B cell (primary cell): ENCODE results near the gene MIER3. TPM values are rescaled to one million over a fixed set of nuclear protein-coding genes. Genes with fewer than 3 reads are reported as not detected.

Experiments used
- ATAC-seq: fragments of 200-7000 bp; cut with Tn5 transposase; one replicate; pipeline ENCODE4 v1.10.0; 2021; ENCODE audit warnings: low read depth, mild to moderate bottlenecking, moderate number of reproducible peaks, moderate library complexity
- CTCF ChIA-PET: fragments of 350-600 bp; sonication (Branson Sonifier 250); formaldehyde crosslinking; loops from one replicate; lab custom pipeline; 2021; ENCODE audit warnings: antibody characterized with exemption, inconsistent platforms; lab: Charles Lee
- POLR2A ChIA-PET: fragments of 350-600 bp; sonication (Branson Sonifier 250); formaldehyde crosslinking; loops from one replicate; lab custom pipeline; 2021; ENCODE audit warnings: antibody characterized with exemption; lab: Charles Lee
- DNase-seq: peaks from one replicate; pipeline ENCODE4 v3.0.0; 2013
- H2AFZ ChIP-seq: 2 replicates; pipeline ENCODE4 v1.6.1; 2012; ENCODE audit warnings: mild to moderate bottlenecking, low read depth, low read length; ENCODE audit not compliant: insufficient read depth, poor library complexity, severe bottlenecking
- H3K27ac ChIP-seq, 2 donors: 1 replicate in 1 of 2; 2 replicates in 1 of 2; pipeline ENCODE4 v1.5.1; 2012 to 2013; ENCODE audit warnings: low read length in 2 of 2, mild to moderate bottlenecking in 2 of 2, moderate library complexity in 1 of 2
- H3K27me3 ChIP-seq, 4 experiments: fragments of 200-600 bp in 1 of 4; sonication (generic) in 1 of 4; replicated peaks in 1 of 4; 1 replicate in 2 of 4; 2 replicates in 2 of 4; pipeline versions ENCODE4 v1.6.1 to v1.7.0; 2013 to 2016; ENCODE audit warnings: low read length in 3 of 4, mild to moderate bottlenecking in 2 of 4, mixed read lengths in 1 of 4, moderate library complexity in 1 of 4; ENCODE audit not compliant: insufficient read depth in 4 of 4, control insufficient read depth in 3 of 4; ENCODE audit errors: control extremely low read depth in 1 of 4
- H3K36me3 ChIP-seq, 2 experiments: replicated peaks in 1 of 2; 1 replicate in 1 of 2; 2 replicates in 1 of 2; pipeline versions ENCODE4 v1.6.1 to v1.7.1; 2013; ENCODE audit warnings: low read length in 1 of 2; ENCODE audit not compliant: insufficient read depth in 2 of 2, control insufficient read depth in 1 of 2; ENCODE audit errors: control extremely low read depth in 1 of 2, extremely low read depth in 1 of 2
- H3K4me1 ChIP-seq, 2 donors: fragments of 200-600 bp in 1 of 2; sonication (generic) in 1 of 2; 1 replicate in 1 of 2; 2 replicates in 1 of 2; pipeline versions ENCODE4 v1.5.1 to v1.6.1; 2013 to 2017; ENCODE audit warnings: low read length in 2 of 2; ENCODE audit not compliant: control insufficient read depth in 2 of 2, insufficient read depth in 2 of 2
- H3K4me2 ChIP-seq: replicated peaks from 2 replicates; pipeline ENCODE3; 2012; ENCODE audit warnings: mild to moderate bottlenecking, low read depth, low read length; ENCODE audit not compliant: poor library complexity, severe bottlenecking
- H3K4me3 ChIP-seq, 5 experiments: fragments of 200-600 bp in 1 of 5; sonication (generic) in 1 of 5; 1 replicate in 3 of 5; 2 replicates in 2 of 5; pipeline versions ENCODE4 v1.5.1 to v1.7.0; 2011 to 2016; ENCODE audit warnings: low read length in 4 of 5, mild to moderate bottlenecking in 4 of 5, low read depth in 2 of 5, control low read depth in 1 of 5, moderate library complexity in 1 of 5; ENCODE audit not compliant: insufficient read depth in 1 of 5; ENCODE audit errors: control extremely low read depth in 1 of 5, extremely low read depth in 1 of 5
- H3K79me2 ChIP-seq: fragments of 200-600 bp; sonication (generic); one replicate; pipeline ENCODE4 v1.6.0; 2016; ENCODE audit warnings: low read length; ENCODE audit not compliant: control insufficient read depth, insufficient read depth
- H3K9ac ChIP-seq: fragments of 200-600 bp; sonication (generic); 2 replicates; pipeline ENCODE4 v1.6.1; 2017; ENCODE audit warnings: mild to moderate bottlenecking, low read length, moderate library complexity
- H3K9me3 ChIP-seq, 3 donors: one replicate each; pipeline versions ENCODE4 v1.6.1 to v1.7.1; 2013; ENCODE audit warnings: low read length in 2 of 3; ENCODE audit not compliant: control insufficient read depth in 2 of 3, insufficient read depth in 1 of 3; ENCODE audit errors: control extremely low read depth in 1 of 3
- H4K20me1 ChIP-seq: 2 replicates; pipeline ENCODE4 v1.6.0; 2012; ENCODE audit warnings: mild to moderate bottlenecking, low read length; ENCODE audit not compliant: insufficient read depth, control insufficient read depth, poor library complexity, severe bottlenecking
- H3K27ac Mint-ChIP-seq: one replicate; pipeline ENCODE4 v1.8.0; 2021; ENCODE audit warnings: mixed read lengths
- H3K27me3 Mint-ChIP-seq: one replicate; pipeline ENCODE4 v1.8.0; 2021; ENCODE audit warnings: mixed read lengths
- H3K4me1 Mint-ChIP-seq: one replicate; pipeline ENCODE4 v1.8.0; 2021; ENCODE audit warnings: mixed read lengths
- H3K4me3 Mint-ChIP-seq: one replicate; pipeline ENCODE4 v1.8.0; 2021; ENCODE audit warnings: mixed read lengths
- H3K9me3 Mint-ChIP-seq: one replicate; pipeline ENCODE4 v1.8.0; 2022; ENCODE audit warnings: mixed read lengths; ENCODE audit not compliant: insufficient read depth
- CTCF ChIP-seq: fragments of 200-600 bp; IDR thresholded peaks from one replicate; pipeline ENCODE4 v1.8.0; 2022; ENCODE audit warnings: antibody characterized with exemption, mild to moderate bottlenecking
- EZH2 ChIP-seq: IDR thresholded peaks from 2 replicates; pipeline ENCODE4 v1.6.1; 2012; ENCODE audit warnings: borderline replicate concordance, low read depth, mild to moderate bottlenecking, moderate library complexity, low read length; ENCODE audit not compliant: insufficient read depth, poor library complexity, severe bottlenecking
- WGBS: methylation state at CpG from one replicate; pipeline ENCODE4 v1.1.5; 2013; ENCODE audit warnings: missing lambda C conversion rate; ENCODE audit not compliant: insufficient coverage; 5-methylcytosine and 5-hydroxymethylcytosine counted together
- intact Hi-C: fragments of 100-400 bp; cut with micrococcal nuclease; formaldehyde crosslinking; loops from one replicate; pipeline ENCODE4 v1.10.0; 2022
- polyA plus RNA-seq: library from polyadenylated mRNA; depleted of rRNA; stranded (reverse); fragments of >200 nt; gene quantifications from 2 replicates; pipeline ENCODE4 v1.2.3, GENCODE V29; 2012
- total RNA-seq, 2 donors: library from RNA; stranded (reverse); fragments of 120-200 nt in 1 of 2; gene quantifications; 1 replicate in 1 of 2; 2 replicates in 1 of 2; pipeline versions ENCODE4 v1.2.3 to v1.2.4, GENCODE V29; 2013 to 2022

Gene MIER3
- total and polyA plus RNA-seq, 2 donors (not counting 1 experiment from before 2014, with no cell fraction given), result 5.8 to 25.9 TPM

DNA sequence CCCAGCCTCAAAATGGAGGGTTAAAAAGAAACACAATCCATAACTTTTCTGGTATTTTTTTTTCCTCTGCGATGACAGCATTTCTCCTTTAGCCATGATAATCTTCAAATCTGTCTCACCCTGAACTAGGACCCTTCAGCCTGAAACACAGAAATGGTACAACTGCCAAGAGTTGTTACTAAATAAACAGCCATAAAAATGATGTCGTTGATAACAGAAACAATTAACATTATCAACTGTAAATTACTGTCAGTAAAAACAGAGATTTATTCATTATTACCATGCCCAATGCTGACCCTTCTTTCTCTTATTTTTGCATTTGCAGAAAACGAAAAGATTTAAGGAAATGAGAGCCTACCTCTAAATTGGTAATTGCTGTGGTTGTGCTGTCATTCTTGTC is 19.4 kb upstream of the MIER3 start:
- Histone ChIP-seq H3K4me2 (no peak overlapping the region), H3K9ac (no peak overlapping the region), H3K36me3 (no peaks in the 10 kb centered on the region), H3K9me3 (no peaks in the 10 kb centered on the region), H3K27me3 (no peaks in the 10 kb centered on the region), H4K20me1 (no peaks in the 10 kb centered on the region), H3K4me1 (no peaks in the 10 kb centered on the region), H2AFZ (no peak overlapping the region), H3K79me2 (no peaks in the 10 kb centered on the region), H3K27ac (no peak overlapping the region), H3K4me3 (no peak overlapping the region)
- ChIA-PET CTCF (no interaction called here), POLR2A (no interaction called here)
- intact Hi-C loops, result no loop called here
- no peak overlapping the region for H3K27ac Mint-ChIP-seq
- DNase-seq, result no peak
- H3K4me1 Mint-ChIP-seq, result no peaks in the 10 kb centered on the region
- H3K9me3 Mint-ChIP-seq, result no peaks in the 10 kb centered on the region
- 83% methylated on average over 1 of the region's 3 CpGs for WGBS
- no peak for ATAC-seq
- TF ChIP-seq CTCF (no peak), EZH2 (no peak)
- H3K4me3 Mint-ChIP-seq, result no peak overlapping the region
- peaks cover 11% of the 10 kb centered on the region for H3K27me3 Mint-ChIP-seq

DNA sequence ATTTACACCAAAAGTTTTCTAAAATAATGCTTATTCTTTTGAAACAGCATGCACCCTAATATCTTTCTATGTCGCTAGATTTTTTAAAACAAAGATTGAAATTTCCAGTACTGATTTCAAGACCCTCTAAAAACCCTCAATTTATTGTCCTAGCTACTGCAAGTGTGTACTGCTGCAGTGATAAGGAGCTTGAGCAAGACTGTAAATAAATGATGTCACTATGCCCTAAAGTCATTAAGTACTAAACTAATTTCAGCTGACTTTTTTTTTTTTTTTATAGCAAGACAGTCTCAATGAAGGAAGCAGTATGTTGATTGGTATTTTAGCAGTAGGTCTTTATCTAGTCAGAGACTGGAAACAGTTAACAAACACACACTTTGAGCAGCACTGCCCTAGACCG is 12.2 kb upstream of the MIER3 start:
- H3K27me3 Mint-ChIP-seq, result peaks cover 40% of the 10 kb centered on the region
- no peak overlapping the region for H2AFZ ChIP-seq
- no peaks in the 10 kb centered on the region for H3K4me1 ChIP-seq
- TF ChIP-seq CTCF, result no peak
- no peak for TF ChIP-seq EZH2
- no peak overlapping the region for H3K4me3 ChIP-seq
- H3K4me2 ChIP-seq, result no peak overlapping the region
- intact Hi-C loops, result no loop called here
- H4K20me1 ChIP-seq, result no peaks in the 10 kb centered on the region
- no peaks in the 10 kb centered on the region for H3K79me2 ChIP-seq
- ATAC-seq (no peak), DNase-seq (no peak)
- H3K9me3 ChIP-seq, result no peaks in the 10 kb centered on the region
- no peak overlapping the region for H3K27ac ChIP-seq
- ChIA-PET CTCF (no interaction called here), POLR2A (interaction anchor here (0.7 kb wide), 1 partner anchor 166 kb away, joined by 3 read pairs; no protein-coding TSS in a partner anchor)
- peaks cover 0 to 18% (median 13%) of the 10 kb centered on the region in 4 experiments for H3K27me3 ChIP-seq
- H3K9ac ChIP-seq, result no peak overlapping the region
- WGBS, result no CpG with 5 or more reads among the region's 2 CpGs
- H3K27ac Mint-ChIP-seq, result no peak overlapping the region
- H3K9me3 Mint-ChIP-seq, result no peaks in the 10 kb centered on the region
- H3K4me3 Mint-ChIP-seq, result no peak overlapping the region
- no peaks in the 10 kb centered on the region for H3K4me1 Mint-ChIP-seq
- H3K36me3 ChIP-seq, result no peaks in the 10 kb centered on the region
